AG09309 (cell line): ENCODE data around the gene POM121L2.
A peak's percentile ranks its signal among the peaks of the same experiment; 100 is the strongest.

ENCODE experiments used
- DNase-seq: peaks from one replicate; pipeline ENCODE4 v3.0.0-alpha.2; 2010; ENCODE audit warnings: low read depth
- H3K4me3 ChIP-seq: 2 replicates; pipeline ENCODE4 v1.5.1; 2011; ENCODE audit warnings: mild to moderate bottlenecking, low read depth, low read length, moderate library complexity; ENCODE audit not compliant: control insufficient read depth
- CTCF ChIP-seq: IDR thresholded peaks from 2 replicates; pipeline ENCODE4 v1.5.1; 2011; ENCODE audit warnings: mild to moderate bottlenecking, low read depth, low read length, inconsistent platforms; ENCODE audit not compliant: insufficient read depth, control insufficient read depth; ENCODE audit errors: missing control alignments

POM121L2 gene

DNA sequence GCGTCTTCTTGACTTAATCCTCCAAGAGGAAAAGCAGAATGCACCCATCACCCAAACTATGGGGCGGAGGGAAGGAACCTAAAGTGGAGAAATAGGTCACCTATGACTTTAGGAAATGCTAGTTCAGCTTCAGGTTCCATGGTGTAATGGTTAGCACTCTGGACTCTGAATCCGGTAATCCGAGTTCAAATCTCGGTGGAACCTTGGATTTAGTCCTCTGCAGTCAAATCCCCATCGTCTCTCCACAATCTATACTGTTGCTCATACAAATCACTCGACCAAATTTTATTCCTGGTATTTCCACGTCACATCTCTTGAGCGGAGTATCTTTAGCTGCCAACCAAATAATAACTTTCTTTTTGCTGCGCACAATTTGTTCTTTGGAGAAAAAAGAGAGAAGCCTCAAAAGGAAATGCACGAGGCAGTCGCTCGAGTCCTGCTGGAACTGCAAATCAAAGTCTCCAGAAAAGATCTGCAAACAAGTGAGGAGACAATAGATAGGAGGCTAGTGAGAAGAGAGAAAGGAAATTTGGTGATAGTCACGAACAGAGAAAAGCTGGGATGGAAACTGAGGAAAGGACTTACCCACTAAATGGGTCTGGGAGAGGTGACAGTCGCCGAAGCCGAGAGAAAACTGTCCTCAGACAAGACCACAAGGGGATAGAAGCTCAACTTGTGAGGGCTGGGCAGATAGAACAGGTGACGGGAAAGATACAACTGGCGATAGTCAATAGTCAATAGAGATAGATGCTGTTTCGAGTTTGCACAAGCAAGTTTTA lies 16.6 kb downstream of the POM121L2 start:
- H3K4me3 ChIP-seq, result peak overlapping the region; percentile 56
- TF ChIP-seq CTCF, result no peak
- DNase-seq, result peak; percentile 20

DNA sequence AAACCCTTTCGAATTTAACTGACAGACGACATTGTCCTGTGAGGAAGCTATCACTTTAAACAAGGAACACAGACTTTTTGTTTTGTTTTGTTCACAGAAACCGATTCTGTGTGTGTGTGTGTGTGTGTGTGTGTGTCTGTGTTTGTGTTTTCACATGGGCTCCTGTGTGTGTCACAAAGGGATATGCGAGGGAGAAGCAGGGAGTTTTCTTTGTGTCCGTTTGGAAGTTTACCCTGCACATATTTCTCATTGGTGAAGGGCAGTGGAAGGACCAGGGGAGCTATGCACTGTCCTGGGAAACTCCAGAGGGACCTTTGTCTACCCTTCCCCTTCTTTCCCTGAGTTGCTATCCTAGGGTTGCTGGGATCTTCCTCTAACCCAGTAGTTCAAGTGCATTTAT lies 17.7 kb downstream of the POM121L2 start:
- no peak overlapping the region for H3K4me3 ChIP-seq
- TF ChIP-seq CTCF, result no peak
- no peak for DNase-seq

GRCh38 chr6:27293436-27294098 lies 18.5 kb downstream of the POM121L2 start:
- TF ChIP-seq CTCF, result no peak
- H3K4me3 ChIP-seq, result no peak overlapping the region
- no peak for DNase-seq

GRCh38 chr6:27290850-27291208 lies 21.2 kb downstream of the POM121L2 start:
- no peak for DNase-seq
- TF ChIP-seq CTCF, result no peak
- no peak overlapping the region for H3K4me3 ChIP-seq

- no peak overlapping the region for H3K4me3 ChIP-seq
- no peak for TF ChIP-seq CTCF
Measured at GRCh38 chr6:27290065-27290849, 21.8 kb downstream of the POM121L2 start.

GRCh38 chr6:27288136-27289044 lies 23.7 kb downstream of the POM121L2 start:
- no peak for DNase-seq
- H3K4me3 ChIP-seq, result no peak overlapping the region
- TF ChIP-seq CTCF, result no peak

More at GRCh38 chr6:27290065-27290849, 21.8 kb downstream of the POM121L2 start:
- DNase-seq, result no peak
